Endothelial cell of umbilical vein (primary cell): ENCODE results near the gene SLC47A1.

Experiments used
- CTCF ChIP-seq, 2 donors: IDR thresholded peaks; 1 replicate in 1 of 2; 2 replicates in 1 of 2; pipeline ENCODE4 v1.5.1; 2011; ENCODE audit warnings: low read length in 2 of 2, mild to moderate bottlenecking in 2 of 2, moderate library complexity in 2 of 2, control low read depth in 1 of 2, inconsistent platforms in 1 of 2, low read depth in 1 of 2; ENCODE audit not compliant: insufficient read depth in 1 of 2; ENCODE audit errors: extremely low read depth in 1 of 2
- EZH2 ChIP-seq: IDR thresholded peaks from 2 replicates; pipeline ENCODE4 v1.6.1; 2012; ENCODE audit warnings: borderline replicate concordance, low read depth, mild to moderate bottlenecking, moderate library complexity, low read length, inconsistent platforms; ENCODE audit not compliant: severe bottlenecking
- FOS ChIP-seq: IDR thresholded peaks from 2 replicates; pipeline ENCODE4 v1.6.1; 2011; ENCODE audit warnings: mild to moderate bottlenecking, low read length, moderate library complexity, borderline replicate concordance; ENCODE audit not compliant: insufficient read depth
- JUN ChIP-seq: IDR thresholded peaks from 2 replicates; pipeline ENCODE4 v1.6.1; 2011; ENCODE audit warnings: borderline replicate concordance, low read depth; ENCODE audit not compliant: insufficient read length, insufficient read depth
- MAX ChIP-seq: IDR thresholded peaks from 2 replicates; pipeline ENCODE4 v1.6.1; 2011; ENCODE audit not compliant: insufficient read depth, insufficient read length
- MYC ChIP-seq: IDR thresholded peaks from one replicate; pipeline ENCODE4 v1.6.1; 2011; ENCODE audit warnings: mild to moderate bottlenecking, low read depth, low read length
- POLR2A ChIP-seq: IDR thresholded peaks from 2 replicates; pipeline ENCODE4 v1.6.1; 2012; ENCODE audit warnings: low read depth, mild to moderate bottlenecking, control low read depth, low read length
- POLR2AphosphoS5 ChIP-seq: IDR thresholded peaks from 2 replicates; pipeline ENCODE4 v1.6.1; 2012; ENCODE audit warnings: low read depth, mild to moderate bottlenecking, control low read depth, low read length, moderate library complexity; ENCODE audit not compliant: insufficient read depth

GRCh38 chr17:19502517-19502916 lies 31.1 kb upstream of the SLC47A1 start:
- no peak for TF ChIP-seq CTCF (IDR thresholded peaks at IDR 0.05; ENCODE audit: extremely low read depth in 1 of 2, insufficient read depth in 1 of 2, low read depth in 1 of 2, low read length in 2 of 2)
- TF ChIP-seq POLR2A, result no peak
- no peak for TF ChIP-seq JUN
- no peak for TF ChIP-seq POLR2AphosphoS5
- no peak for TF ChIP-seq EZH2
- no peak for TF ChIP-seq MYC
- no peak for TF ChIP-seq MAX
- no peak for TF ChIP-seq FOS
